Pulmonary artery endothelial cell (primary cell): Measurements from ENCODE around the gene SCARB1. TPM values are rescaled to one million over a fixed set of nuclear protein-coding genes. Genes with fewer than 3 reads are reported as not detected.

Source experiments
- DNase-seq: peaks from one replicate; pipeline ENCODE4 v3.0.0-alpha.2; 2011; ENCODE audit warnings: low read depth, low spot score
- total RNA-seq: library from RNA; depleted of rRNA; stranded (reverse); fragments of >200 nt; gene quantifications from 2 replicates; pipeline ENCODE4 v1.2.3, GENCODE V29; 2014

The SCARB1 gene
- total RNA-seq, 1 donor from 2014 or later: 30.3 TPM

GRCh38 chr12:124749725-124750124, 113.9 kb downstream of the SCARB1 start:
- DNase-seq: no peak

- DNase-seq: no peak
Measured at GRCh38 chr12:124747426-124748161, 116.1 kb downstream of the SCARB1 start.

GRCh38 chr12:124746649-124747425, 116.8 kb downstream of the SCARB1 start:
- DNase-seq: no peak

GRCh38 chr12:124745891-124746570, 117.6 kb downstream of the SCARB1 start:
- DNase-seq: peak; percentile 72

GRCh38 chr12:124745465-124745890, 118.2 kb downstream of the SCARB1 start:
- DNase-seq: no peak

- DNase-seq: no peak
Measured at GRCh38 chr12:124744659-124745464, 118.8 kb downstream of the SCARB1 start.

- no peak for DNase-seq
Measured at GRCh38 chr12:124744273-124744640, 119.4 kb downstream of the SCARB1 start.

- DNase-seq: no peak
Measured at GRCh38 chr12:124743479-124744272, 120.0 kb downstream of the SCARB1 start.

GRCh38 chr12:124742678-124743077, 121.0 kb downstream of the SCARB1 start:
- no peak for DNase-seq

GRCh38 chr12:124742111-124742510, 121.6 kb downstream of the SCARB1 start:
- no peak for DNase-seq

GRCh38 chr12:124741211-124741610, 122.5 kb downstream of the SCARB1 start:
- no peak for DNase-seq

GRCh38 chr12:124740691-124741137, 123.0 kb downstream of the SCARB1 start:
- peak; percentile 52 for DNase-seq

- DNase-seq: no peak
Measured at GRCh38 chr12:124739953-124740561, 123.6 kb downstream of the SCARB1 start.

GRCh38 chr12:124738636-124739467, 124.8 kb downstream of the SCARB1 start:
- no peak for DNase-seq

GRCh38 chr12:124737772-124738635, 125.7 kb downstream of the SCARB1 start:
- DNase-seq: no peak

- DNase-seq: no peak
Measured at GRCh38 chr12:124737040-124737419, 126.6 kb downstream of the SCARB1 start.

- DNase-seq: no peak
Measured at GRCh38 chr12:124736115-124737039, 127.3 kb downstream of the SCARB1 start.
